HepG2 (cell line): ENCODE measurements around the gene RASGRF1. TPM values are rescaled to one million over a fixed set of nuclear protein-coding genes. Genes with fewer than 3 reads are reported as not detected.

Source experiments
- ATAC-seq: fragments of 200-7000 bp; cut with Tn5 transposase; 3 replicates; pipeline ENCODE4 v1.9.1; 2020; ENCODE audit warnings: mild to moderate bottlenecking, moderate library complexity
- BruUV-seq: library from RNA; stranded (reverse); fragments of 400-500 nt; replicated peaks from 2 replicates; lab custom pipeline; 2021; lab: Mats Ljungman, UMichigan
- CTCF ChIA-PET: fragments of 300-600 bp; formaldehyde crosslinking; extraction: SDS; loops from one replicate; lab custom pipeline; 2021; ENCODE audit warnings: low total read pairs, inconsistent platforms, low intra/inter-chr PET ratio; lab: Yijun Ruan, JAX
- POLR2A ChIA-PET: fragments of 350-600 bp; sonication (Branson Sonifier 250); formaldehyde crosslinking; loops from one replicate; lab custom pipeline; 2020; ENCODE audit warnings: antibody characterized with exemption, inconsistent platforms; lab: Yijun Ruan, JAX
- DNase-seq: peaks from one replicate; pipeline ENCODE4 v3.0.0-alpha.2; 2015; ENCODE audit warnings: low spot score
- FAIRE-seq: peaks from 3 replicates; lab custom pipeline; 2011; peaks lifted over from hg19 to GRCh38; lab: Jason Lieb, UNC
- H2AFZ ChIP-seq: one replicate; pipeline ENCODE4 v1.6.1; 2011; ENCODE audit warnings: low read length, inconsistent platforms
- H3K27ac ChIP-seq: fragments of 300-600 bp; 3 replicates; pipeline ENCODE4 v1.8.0; 2011; ENCODE audit warnings: mixed run types, mild to moderate bottlenecking, mixed read lengths, low read length, inconsistent platforms; ENCODE audit not compliant: insufficient read depth; ENCODE audit errors: extremely low read length
- H3K27me3 ChIP-seq, 2 experiments: fragments of 200-600 bp in 1 of 2; 2 replicates in 1 of 2; 3 replicates in 1 of 2; pipeline versions ENCODE4 v1.6.0 to v1.8.0; 2011; ENCODE audit warnings: low read length in 2 of 2, mild to moderate bottlenecking in 2 of 2, moderate library complexity in 2 of 2, inconsistent platforms in 1 of 2; ENCODE audit not compliant: insufficient read depth in 2 of 2, control insufficient read depth in 1 of 2
- H3K36me3 ChIP-seq, 2 experiments: fragments of 200-600 bp in 1 of 2; replicated peaks in 1 of 2; 2 replicates in 1 of 2; 3 replicates in 1 of 2; pipeline versions ENCODE4 v1.5.1 to v1.8.0; 2011; ENCODE audit warnings: low read length in 2 of 2, inconsistent platforms in 1 of 2; ENCODE audit not compliant: insufficient read depth in 2 of 2, control insufficient read depth in 1 of 2
- H3K4me1 ChIP-seq: 2 replicates; pipeline ENCODE4 v1.5.1; 2012; ENCODE audit warnings: low read length, inconsistent platforms; ENCODE audit not compliant: insufficient read depth
- H3K4me2 ChIP-seq: 2 replicates; pipeline ENCODE4 v1.6.0; 2011; ENCODE audit warnings: low read depth, low read length, inconsistent platforms
- H3K4me3 ChIP-seq, 3 experiments: fragments of 200-600 bp in 1 of 3; sonication (generic), shearing (Covaris generic) in 1 of 3; replicated peaks in 1 of 3; 2 replicates each; pipeline ENCODE4 v1.5.1; 2011 to 2016; ENCODE audit warnings: low read length in 3 of 3, inconsistent platforms in 2 of 3, low read depth in 2 of 3, mild to moderate bottlenecking in 2 of 3, control low read depth in 1 of 3, mixed read lengths in 1 of 3; ENCODE audit not compliant: insufficient read depth in 1 of 3
- H3K79me2 ChIP-seq: one replicate; pipeline ENCODE4 v1.6.1; 2011; ENCODE audit warnings: low read length, inconsistent platforms; ENCODE audit not compliant: insufficient read depth
- H3K9ac ChIP-seq: 2 replicates; pipeline ENCODE4 v1.6.0; 2011; ENCODE audit warnings: mild to moderate bottlenecking, low read depth, low read length, inconsistent platforms; ENCODE audit not compliant: insufficient read depth
- H3K9me3 ChIP-seq: 2 replicates; pipeline ENCODE4 v1.5.1; 2012; ENCODE audit warnings: mild to moderate bottlenecking, low read length
- H4K20me1 ChIP-seq: 2 replicates; pipeline ENCODE4 v1.6.0; 2011; ENCODE audit warnings: inconsistent platforms, mild to moderate bottlenecking, low read length, moderate library complexity; ENCODE audit not compliant: insufficient read depth
- DMTF1 ChIP-seq: sonication (generic); formaldehyde crosslinking; IDR thresholded peaks from 2 replicates; pipeline ENCODE4 v1.4.0; 2020; ENCODE audit warnings: mild to moderate bottlenecking, missing genetic modification reagents
- ELF1 ChIP-seq: sonication (generic); formaldehyde crosslinking; IDR thresholded peaks from 2 replicates; pipeline ENCODE4 v1.4.0; 2020; ENCODE audit warnings: missing genetic modification reagents
- NAIF1 ChIP-seq: sonication (generic); formaldehyde crosslinking; IDR thresholded peaks from 2 replicates; pipeline ENCODE4 v1.5.0; 2020; ENCODE audit warnings: mild to moderate bottlenecking, missing genetic modification reagents, borderline replicate concordance
- NFKB2 ChIP-seq: sonication (generic); formaldehyde crosslinking; IDR thresholded peaks from 2 replicates; pipeline ENCODE4 v1.4.0; 2020; ENCODE audit warnings: missing genetic modification reagents, borderline replicate concordance
- RARG ChIP-seq: sonication (generic); formaldehyde crosslinking; IDR thresholded peaks from 2 replicates; pipeline ENCODE4 v1.4.0; 2020; ENCODE audit warnings: low read depth, mild to moderate bottlenecking, missing genetic modification reagents
- RFXANK ChIP-seq: IDR thresholded peaks from 2 replicates; pipeline ENCODE4 v1.6.1; 2016
- SNAPC4 ChIP-seq: sonication (generic); formaldehyde crosslinking; IDR thresholded peaks from 2 replicates; pipeline ENCODE4 v1.4.0; 2020; ENCODE audit warnings: mild to moderate bottlenecking, missing genetic modification reagents
- TP53 ChIP-seq: sonication (generic); formaldehyde crosslinking; conservative IDR thresholded peaks from 2 replicates; pipeline ENCODE4 v1.4.0; 2020; ENCODE audit warnings: missing genetic modification reagents
- ZBTB34 ChIP-seq: sonication (generic); formaldehyde crosslinking; IDR thresholded peaks from 2 replicates; pipeline ENCODE4 v1.8.0; 2022; ENCODE audit warnings: mild to moderate bottlenecking, missing genetic modification reagents
- ZNF605 ChIP-seq: sonication (generic); formaldehyde crosslinking; IDR thresholded peaks from 2 replicates; pipeline ENCODE4 v1.8.0; 2022; ENCODE audit warnings: mild to moderate bottlenecking, missing genetic modification reagents
- ZNF670 ChIP-seq: sonication (generic); formaldehyde crosslinking; IDR thresholded peaks from 2 replicates; pipeline ENCODE4 v1.8.0; 2022; ENCODE audit warnings: mild to moderate bottlenecking, missing genetic modification reagents, borderline replicate concordance
- WGBS: methylation state at CpG from one replicate; pipeline ENCODE4 v1.1.6; 2017; ENCODE audit warnings: low lambda C conversion rate; 5-methylcytosine and 5-hydroxymethylcytosine counted together
- in situ Hi-C: cut with HindIII; loops from 2 replicates; pipeline ENCODE4 v1.10.0; 2017; ENCODE audit warnings: low pct_unique_long_range_greater_than_20kb; ENCODE audit not compliant: extremely low pct_ligation_motif_present
- intact Hi-C: fragments of 100-400 bp; cut with micrococcal nuclease; formaldehyde crosslinking; loops from one replicate; pipeline ENCODE4 v1.10.0; 2022; ENCODE audit not compliant: unreplicated experiment
- polyA plus RNA-seq, 8 experiments: library from polyadenylated mRNA; depleted of rRNA in 3 of 8; stranded (reverse) in 7 of 8; unstranded in 1 of 8; fragments of >200 nt; fragmentation: Illumina TruSeq in 4 of 8; extraction: Trizol in 4 of 8; gene quantifications; 2 replicates each; pipeline versions ENCODE4 v1.2.1 to v1.2.3, GENCODE V29; 2011 to 2016; ENCODE audit warnings: low read depth in 4 of 8, missing spikeins in 1 of 8, mixed read lengths in 1 of 8; ENCODE audit not compliant: insufficient read depth in 1 of 8
- total RNA-seq, 5 experiments: library from RNA; depleted of rRNA; stranded (reverse); fragments of >200 nt; fragmentation: Illumina TruSeq; extraction: Trizol; gene quantifications; 2 replicates each; pipeline ENCODE4 v1.2.3, GENCODE V29; 2016; ENCODE audit warnings: low read depth in 1 of 5

Gene RASGRF1
- total and polyA plus RNA-seq, 2 of the 13 experiments (the other 11 are each of a cell fraction or from before 2014, with no cell fraction given), result 0.55 to 3.0 TPM

- TF ChIP-seq DMTF1 (CRISPR knock-in tag) (0 out of 2 replicates have a peak, but pooled peaks have one; percentile 54), RARG (CRISPR knock-in tag) (peak; percentile 38; the same call in 1 of the 2 replicates)
Observed at GRCh38 chr15:78944669-78945407, 145.7 kb downstream of the RASGRF1 start, which contains the start of gene CTSH (continued).

GRCh38 chr15:78944202-78944625, 146.4 kb downstream of the RASGRF1 start:
- POLR2A ChIA-PET, result interaction anchor here (1.1 to 2.6 kb wide), 9 partner anchors 9 to 81 kb away, joined by 3 to 20 read pairs (median 7); no protein-coding TSS in a partner anchor
- Histone ChIP-seq H3K4me3 (peak overlapping the region; percentile 75 to 93 (median 92)), H3K9ac (peak overlapping the region; percentile 87), H3K27ac (peak overlapping the region; percentile 77), H3K27me3 (no peaks in the 10 kb centered on the region; a peak in 2 of 5 replicates), H3K4me1 (peaks cover 55% of the 10 kb centered on the region), H3K36me3 (no peaks in the 10 kb centered on the region), H4K20me1 (no peaks in the 10 kb centered on the region), H2AFZ (no peak overlapping the region), H3K4me2 (peak overlapping the region; percentile 96), H3K9me3 (no peaks in the 10 kb centered on the region), H3K79me2 (peaks cover 27% of the 10 kb centered on the region)
- no TSS peak for BruUV-seq
- in situ Hi-C loops, result no loop called here
- FAIRE-seq, result no peak
- intact Hi-C loops, result loop anchor here (10.0 kb wide), 1 partner anchor 51 kb away; no protein-coding TSS in a partner anchor
- peak; percentile 61 for ATAC-seq
- CTCF ChIA-PET, result no interaction called here
- DNase-seq, result no peak
- WGBS, result 4% methylated on average over 5 of the region's 12 CpGs
- no peak for TF ChIP-seq ELF1 (CRISPR knock-in tag)
- TF ChIP-seq RFXANK (CRISPR knock-in tag), result no peak
- TF ChIP-seq TP53, result no peak
- peak; percentile 59; the same call in 1 of the 2 replicates for TF ChIP-seq SNAPC4
- 0 out of 2 replicates have a peak, but pooled peaks have one; percentile 14 for TF ChIP-seq NAIF1
- TF ChIP-seq ZNF605 (CRISPR knock-in tag), result peak; percentile 4; the same call in 1 of the 2 replicates
- TF ChIP-seq ZNF670 (CRISPR knock-in tag), result 0 out of 2 replicates have a peak, but pooled peaks have one; percentile 59
- peak; percentile 9; the same call in 1 of the 2 replicates for TF ChIP-seq NFKB2 (CRISPR knock-in tag)
- no peak for TF ChIP-seq ZBTB34 (CRISPR knock-in tag)
